ENCODE data around the gene PCYOX1L. TPM values are rescaled to one million over a fixed set of nuclear protein-coding genes. Genes with fewer than 3 reads are reported as not detected.

PCYOX1L gene
- total and polyA plus RNA-seq, 2 of the 8 experiments (the other 6 are each of a cell fraction or from before 2014, with no cell fraction given): 6.8 to 17.2 TPM

DNA sequence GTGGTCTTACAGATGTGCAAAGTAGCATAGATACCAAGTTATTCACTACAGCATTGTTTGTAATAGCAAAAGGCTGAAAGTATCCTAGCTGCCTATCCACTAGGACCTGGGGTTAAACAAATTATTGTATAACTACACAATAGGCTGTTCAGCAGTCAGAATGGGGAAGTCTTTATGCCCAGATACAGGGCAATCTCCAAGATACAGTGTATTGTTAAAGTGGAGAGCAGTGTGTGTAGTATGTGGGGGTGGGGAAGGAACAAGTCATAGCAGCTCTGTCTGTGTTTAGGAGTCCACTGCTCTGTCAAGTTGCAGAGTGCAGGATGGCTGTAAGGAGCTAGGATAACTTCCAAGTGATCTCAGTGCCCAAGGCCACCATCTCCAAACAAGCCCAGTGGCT is 5.5 kb downstream of the PCYOX1L start:
- TF ChIP-seq SRF (IDR thresholded peaks at IDR 0.05; ENCODE audit: low read depth, low read length): no peak
- Histone ChIP-seq H3K4me3 (ENCODE audit: extremely low read depth in 1 of 4, insufficient read depth in 2 of 4, low read depth in 3 of 4, low read length in 4 of 4) (no peak overlapping the region), H2BK20ac (ENCODE audit: low read length) (no peak overlapping the region), H4K8ac (ENCODE audit: extremely low read depth, insufficient read depth, low read length) (no peak overlapping the region), H3K9ac (replicated peaks in 1 of 4; ENCODE audit: extremely low read depth in 1 of 4, low read depth in 3 of 4, low read length in 3 of 4) (no peak overlapping the region), H2BK120ac (replicated peaks; ENCODE audit: low read depth, low read length) (no peak overlapping the region), H3K27me3 (replicated peaks in 1 of 4; ENCODE audit: control insufficient read depth in 3 of 4, extremely low read depth in 1 of 4, insufficient read depth in 3 of 4, low read length in 3 of 4) (no peaks in the 10 kb centered on the region), H2BK15ac (ENCODE audit: low read length) (no peak overlapping the region), H3K4ac (replicated peaks; ENCODE audit: insufficient read length, low read depth, low read length) (no peak overlapping the region), H3K18ac (ENCODE audit: extremely low read depth, low read length) (no peak overlapping the region), H3K23ac (ENCODE audit: insufficient read length) (no peak overlapping the region), H3K36me3 (ENCODE audit: control insufficient read depth in 2 of 4, insufficient read depth in 4 of 4, low read length in 3 of 4) (no peaks in the 10 kb centered on the region; a peak in 1 of 8 replicates), H3K56ac (replicated peaks; ENCODE audit: insufficient read length, low read depth, low read length) (no peak overlapping the region), H3K27ac (ENCODE audit: low read depth, low read length) (no peak overlapping the region), H2AK5ac (ENCODE audit: low read depth, low read length) (no peak overlapping the region), H3K4me2 (ENCODE audit: insufficient read depth in 1 of 2, low read depth in 2 of 2, low read length in 2 of 2) (no peak overlapping the region), H4K20me1 (replicated peaks in 1 of 2; ENCODE audit: control insufficient read depth in 1 of 2, insufficient read depth in 2 of 2, low read length in 2 of 2) (peaks cover 0 to 8% of the 10 kb centered on the region in 2 experiments), H2BK5ac (ENCODE audit: low read depth, low read length) (no peak overlapping the region), H3K79me1 (ENCODE audit: low read depth, low read length) (peaks cover 8% of the 10 kb centered on the region), H2AFZ (ENCODE audit: low read length) (no peak overlapping the region), H4K5ac (ENCODE audit: insufficient read length, low read depth, low read length) (no peak overlapping the region), H3K79me2 (ENCODE audit: control insufficient read depth in 1 of 2, insufficient read depth in 2 of 2, low read length in 2 of 2) (0 out of 4 replicates have a peak, but pooled peaks cover 0 to 5% of the 10 kb centered on the region in 2 experiments), H3K9me3 (ENCODE audit: insufficient read depth in 2 of 2, low read depth in 1 of 2, low read length in 1 of 2) (no peaks in the 10 kb centered on the region), H4K91ac (replicated peaks; ENCODE audit: insufficient read length, low read length) (no peak overlapping the region), H3K14ac (ENCODE audit: insufficient read length) (no peak overlapping the region), H2BK12ac (ENCODE audit: low read depth, low read length) (no peak overlapping the region), H3K23me2 (ENCODE audit: low read depth, low read length) (peaks cover 4% of the 10 kb centered on the region; the same call in 1 of the 2 replicates), H3K4me1 (replicated peaks in 1 of 4; ENCODE audit: control insufficient read depth in 3 of 4, insufficient read depth in 4 of 4, low read length in 3 of 4) (peaks cover 0 to 5% (median 2%) of the 10 kb centered on the region in 4 experiments; a peak in 5 of 7 replicates)
- ChIA-PET CTCF (ENCODE audit: partially characterized antibody) (interaction anchor here (1.1 to 46.1 kb wide), 6 partner anchors 9 to 98 kb away, joined by 3 to 1310 read pairs (median 4); no protein-coding TSS in a partner anchor), POLR2A (ENCODE audit: partially characterized antibody) (interaction anchor here (1.6 kb wide), 1 partner anchor 13 kb away, joined by 5 read pairs; no protein-coding TSS in a partner anchor)
- FAIRE-seq: no peak
- no peak for DNase-seq (ENCODE audit: low read depth in 1 of 2, low spot score in 2 of 2)
